GM19452 (cell line): Measurements from ENCODE around the gene PNPLA7.

Source experiments
- ATAC-seq: cut with Tn5 transposase; IDR thresholded peaks from one replicate; pipeline ENCODE4 v1.9.1; 2021; ENCODE audit not compliant: unreplicated experiment

Gene PNPLA7

DNA sequence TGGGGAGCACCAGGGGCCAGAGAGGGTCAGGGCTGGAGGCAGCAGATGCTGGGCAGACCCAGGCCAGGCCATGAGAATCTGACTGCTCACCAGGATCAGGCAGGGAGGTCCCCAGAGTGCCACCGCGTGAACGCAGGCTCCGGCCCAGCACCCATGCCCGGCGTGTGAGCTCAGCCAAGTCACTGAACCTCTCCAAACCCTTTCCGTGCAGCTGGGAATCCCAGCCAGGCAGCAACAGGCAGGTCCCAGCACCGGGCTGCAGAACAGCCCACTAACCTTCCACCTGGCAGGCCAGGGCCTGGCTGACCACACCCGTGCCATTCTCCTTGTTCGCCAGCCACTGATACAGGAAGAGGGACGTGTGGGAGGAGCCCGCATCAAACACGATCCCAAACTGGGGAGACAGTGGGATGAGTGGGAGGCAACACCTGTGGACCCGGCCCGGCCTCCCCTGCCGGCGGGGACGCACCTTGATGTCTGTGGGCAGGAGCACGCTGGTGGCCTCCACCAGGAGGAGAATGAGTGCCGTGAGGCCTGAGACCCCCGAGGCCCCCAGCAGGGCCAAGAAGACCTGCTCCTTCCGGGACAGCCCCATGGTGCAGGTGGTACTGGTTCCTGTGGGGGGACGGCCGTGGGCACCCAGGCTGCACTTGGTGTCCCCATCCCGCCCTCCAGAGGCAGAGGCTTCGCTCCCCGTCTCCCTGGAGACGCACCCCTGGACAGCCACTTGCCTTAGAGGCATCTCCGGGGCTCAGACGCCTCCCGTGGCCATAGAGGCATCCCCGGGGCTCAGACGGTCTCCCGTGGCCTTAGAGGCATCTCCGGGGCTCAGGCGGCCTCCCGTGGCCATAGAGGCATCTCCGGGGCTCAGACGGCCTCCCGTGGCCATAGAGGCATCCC lies 112.3 kb downstream of the PNPLA7 start:
- no peak for ATAC-seq

DNA sequence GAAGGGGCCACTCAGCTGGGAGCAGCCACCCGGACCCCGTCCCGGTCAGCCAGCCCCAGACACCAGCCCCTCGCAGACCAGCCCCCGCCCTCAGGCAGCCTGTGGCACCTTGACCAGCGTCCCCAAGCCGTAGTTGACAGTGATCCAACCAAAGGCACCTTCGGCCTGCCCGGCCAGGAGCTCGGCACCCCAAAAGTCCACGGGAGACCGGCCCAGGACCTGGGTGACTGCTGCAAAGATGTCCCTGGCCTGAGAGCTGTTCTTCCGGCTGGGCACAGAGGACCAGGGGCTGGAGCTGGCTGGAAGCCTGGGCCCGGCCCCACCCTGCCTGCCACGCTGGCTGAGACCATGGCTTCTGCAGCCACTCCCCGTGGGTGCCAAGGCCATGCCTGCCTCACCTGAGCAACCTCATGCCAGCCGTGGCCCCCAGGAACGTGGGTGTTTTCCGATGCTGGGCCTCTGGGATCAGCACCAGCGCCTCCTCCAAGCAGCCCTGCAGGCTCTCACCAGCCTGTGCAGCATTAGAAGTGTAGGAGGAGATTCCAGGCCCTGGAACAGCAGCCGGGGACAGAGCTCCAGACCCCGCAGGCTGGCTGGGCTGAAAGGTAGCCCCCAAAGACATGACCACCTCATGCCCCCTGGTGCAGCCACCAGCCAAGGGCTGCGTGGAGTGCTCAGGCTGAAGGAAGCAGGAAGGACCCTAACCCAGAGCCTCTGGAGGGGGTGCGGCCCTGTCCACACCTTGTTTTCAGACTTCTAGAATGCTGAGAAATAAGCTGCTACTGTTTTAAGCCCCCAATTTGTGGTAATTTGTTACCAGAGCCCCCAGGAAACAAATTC lies 113.2 kb downstream of the PNPLA7 start:
- no peak for ATAC-seq

DNA sequence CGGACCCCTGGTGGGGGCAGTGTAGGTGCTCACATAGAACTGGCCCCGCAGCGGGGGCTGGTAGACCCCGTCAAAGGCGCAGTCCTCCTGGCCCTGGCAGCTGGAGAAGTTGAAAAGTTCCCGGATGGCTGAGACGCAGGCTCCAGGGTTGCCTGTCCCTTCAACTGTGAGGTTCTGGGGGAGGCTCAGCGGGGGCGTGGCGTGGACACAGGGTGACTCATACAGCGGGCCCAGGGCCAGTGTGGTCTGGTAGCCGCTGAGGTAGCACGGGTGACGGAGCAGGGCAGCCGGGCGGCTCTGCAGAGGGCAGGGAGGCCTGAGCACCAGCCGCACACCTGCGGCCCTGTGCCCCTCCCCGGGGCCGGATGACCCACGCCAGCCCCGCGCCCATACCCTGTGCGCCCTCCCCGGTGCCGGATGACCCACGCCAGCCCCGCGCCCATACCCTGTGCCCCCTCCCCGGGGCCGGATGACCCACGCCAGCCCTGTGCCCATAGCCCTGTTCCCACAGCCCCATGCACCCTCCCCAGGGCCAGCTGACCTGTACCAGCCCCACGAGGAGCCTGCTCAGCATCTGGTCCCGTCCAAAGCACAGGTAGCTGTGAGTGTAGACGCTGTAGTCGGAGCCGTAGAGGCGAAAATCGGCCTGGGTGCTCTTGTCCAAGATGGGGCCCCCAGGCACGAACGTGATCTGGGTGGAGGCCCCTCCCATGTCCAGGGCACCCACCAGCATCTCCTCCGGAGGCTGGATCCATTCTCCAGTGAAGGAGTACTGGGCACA lies 114.0 kb downstream of the PNPLA7 start:
- no peak for ATAC-seq

DNA sequence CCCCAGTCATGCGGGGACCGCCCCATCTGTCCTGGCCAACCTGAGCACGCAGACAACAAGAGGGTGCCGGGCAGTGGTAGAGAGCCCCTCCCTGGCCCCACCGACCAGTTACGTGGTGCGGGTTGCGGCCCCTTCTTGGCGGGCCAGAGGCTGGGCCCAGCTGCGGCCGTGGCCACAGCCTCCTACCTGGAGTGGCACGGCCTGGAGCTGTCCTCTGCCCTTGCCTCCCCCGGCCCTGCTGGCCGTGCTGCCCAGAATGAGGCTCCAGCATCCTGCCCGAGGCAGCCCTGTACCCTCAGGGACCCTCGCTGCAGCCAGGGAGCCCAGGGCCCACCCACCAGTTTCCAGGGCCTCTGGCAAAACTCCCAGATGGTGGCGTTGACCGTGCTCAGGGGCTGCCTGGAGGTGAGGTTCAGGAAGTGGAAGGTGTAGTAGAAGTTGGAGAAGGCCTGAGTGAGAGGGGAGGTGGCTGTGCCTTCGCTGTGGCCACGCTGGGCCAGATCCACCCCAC lies 114.8 kb downstream of the PNPLA7 start:
- ATAC-seq = no peak

DNA sequence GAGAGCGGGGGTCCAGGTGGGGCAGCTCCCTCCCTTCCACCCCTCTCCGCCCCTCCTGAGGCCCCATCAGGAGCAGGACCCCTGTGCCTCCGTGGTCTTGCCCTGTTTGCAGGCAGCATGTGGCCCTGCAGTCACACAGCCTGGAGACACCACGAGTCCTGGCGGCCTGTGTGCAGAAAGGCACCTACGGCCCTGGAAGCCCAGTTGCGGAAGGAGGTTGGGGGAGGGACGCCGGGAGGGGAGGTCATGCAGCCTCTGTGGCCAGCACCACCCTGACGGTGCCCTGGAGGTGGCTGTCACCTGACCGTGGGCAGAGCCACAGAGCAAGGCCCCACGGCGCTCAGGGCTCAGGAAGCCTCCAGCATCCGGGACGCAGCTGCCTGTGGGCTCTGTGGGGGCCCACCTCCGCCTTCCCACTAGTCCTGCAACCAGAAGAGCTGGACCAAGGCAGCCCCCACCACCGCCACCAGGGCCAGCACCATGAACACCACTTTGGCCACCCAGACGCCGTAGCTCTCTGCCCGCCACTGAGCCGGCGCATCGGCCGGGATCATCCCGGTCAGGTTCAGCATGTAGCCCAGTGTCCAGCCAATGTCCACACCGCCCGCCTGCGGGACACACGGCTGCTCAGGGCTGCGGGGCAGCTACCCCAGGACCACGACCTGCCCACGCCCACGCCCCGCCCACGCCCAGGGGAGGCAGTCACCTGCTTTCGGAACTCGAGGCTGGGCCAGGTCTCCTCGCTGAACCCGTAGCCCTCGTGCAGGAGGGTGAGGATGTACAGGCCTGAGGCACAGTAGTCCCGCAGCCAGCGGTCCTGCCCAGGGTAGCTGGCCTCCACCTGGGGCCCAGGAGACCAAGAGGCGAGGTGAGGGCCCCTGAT lies 115.5 kb downstream of the PNPLA7 start:
- no peak for ATAC-seq

DNA sequence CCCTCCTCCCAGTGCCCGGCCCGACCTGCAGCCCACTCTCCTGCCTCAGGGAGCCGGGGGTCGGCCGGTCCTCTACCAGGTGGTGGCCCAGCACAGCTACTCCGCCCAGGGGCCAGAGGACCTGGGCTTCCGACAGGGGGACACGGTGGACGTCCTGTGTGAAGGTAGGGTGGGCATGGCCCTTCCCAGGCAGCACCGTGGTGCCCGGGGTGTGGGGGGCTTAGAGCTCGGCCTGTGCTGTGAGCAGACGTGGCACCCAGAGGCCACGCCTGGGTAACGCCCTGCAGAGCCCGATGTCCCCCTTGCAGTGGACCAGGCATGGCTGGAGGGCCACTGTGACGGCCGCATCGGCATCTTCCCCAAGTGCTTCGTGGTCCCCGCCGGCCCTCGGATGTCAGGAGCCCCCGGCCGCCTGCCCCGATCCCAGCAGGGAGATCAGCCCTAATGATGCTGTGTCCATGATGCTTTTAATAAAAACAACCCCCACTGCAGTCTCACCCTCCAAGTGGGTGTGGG lies 116.2 kb downstream of the PNPLA7 start:
- no peak for ATAC-seq

DNA sequence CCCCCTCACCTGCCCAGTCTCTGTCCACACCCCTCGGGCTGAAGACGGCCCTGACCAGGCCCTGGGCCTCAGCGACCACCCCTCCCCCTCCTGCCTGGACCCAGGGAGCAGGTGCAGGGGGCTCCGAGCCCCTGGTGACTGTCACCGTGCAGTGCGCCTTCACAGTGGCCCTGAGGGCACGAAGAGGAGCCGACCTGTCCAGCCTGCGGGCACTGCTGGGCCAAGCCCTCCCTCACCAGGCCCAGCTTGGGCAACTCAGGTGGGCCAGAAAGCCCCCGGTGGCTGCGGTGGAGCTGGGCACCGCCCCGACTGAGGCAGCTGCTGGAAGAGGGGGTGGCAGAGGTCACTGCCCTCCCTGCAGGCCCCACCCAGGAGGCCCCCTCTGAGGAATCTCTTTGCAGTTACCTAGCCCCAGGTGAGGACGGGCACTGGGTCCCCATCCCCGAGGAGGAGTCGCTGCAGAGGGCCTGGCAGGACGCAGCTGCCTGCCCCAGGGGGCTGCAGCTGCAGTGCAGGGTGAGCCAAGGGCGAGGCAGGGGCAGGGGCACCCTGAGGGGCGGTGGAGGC lies 116.8 kb downstream of the PNPLA7 start:
- no peak for ATAC-seq

DNA sequence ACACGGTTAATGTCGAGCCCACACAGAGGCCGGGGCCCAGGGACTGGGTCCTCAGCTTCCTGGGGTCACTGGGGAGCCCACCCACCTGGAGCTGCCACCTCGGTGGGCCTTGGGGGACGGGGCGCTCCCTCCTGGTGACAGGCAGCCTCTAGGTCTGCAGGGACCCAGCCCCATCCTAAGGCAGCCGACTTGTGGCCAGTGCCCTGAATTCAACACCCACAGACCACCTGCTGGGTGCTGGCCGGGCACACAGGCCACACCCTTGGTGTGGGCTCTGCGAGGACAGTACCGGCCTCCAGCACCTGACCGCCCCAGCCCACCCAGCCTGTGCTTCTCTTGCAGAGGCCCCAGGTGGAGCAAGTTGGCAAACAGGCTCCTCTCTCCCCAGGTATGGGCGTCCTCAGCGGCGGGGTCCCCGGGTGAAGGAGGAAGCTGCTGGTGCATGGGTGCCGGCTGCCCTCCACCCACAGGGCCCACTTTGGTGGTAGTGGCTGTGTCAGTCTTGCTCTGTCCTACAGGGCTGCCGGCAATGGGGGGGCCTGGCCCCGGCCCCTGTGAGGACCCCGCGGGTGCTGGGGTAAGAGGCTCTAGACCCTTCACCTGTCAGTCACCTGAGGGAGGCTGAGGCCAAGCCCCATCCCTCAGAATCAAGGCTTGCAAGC lies 117.4 kb downstream of the PNPLA7 start:
- no peak for ATAC-seq

DNA sequence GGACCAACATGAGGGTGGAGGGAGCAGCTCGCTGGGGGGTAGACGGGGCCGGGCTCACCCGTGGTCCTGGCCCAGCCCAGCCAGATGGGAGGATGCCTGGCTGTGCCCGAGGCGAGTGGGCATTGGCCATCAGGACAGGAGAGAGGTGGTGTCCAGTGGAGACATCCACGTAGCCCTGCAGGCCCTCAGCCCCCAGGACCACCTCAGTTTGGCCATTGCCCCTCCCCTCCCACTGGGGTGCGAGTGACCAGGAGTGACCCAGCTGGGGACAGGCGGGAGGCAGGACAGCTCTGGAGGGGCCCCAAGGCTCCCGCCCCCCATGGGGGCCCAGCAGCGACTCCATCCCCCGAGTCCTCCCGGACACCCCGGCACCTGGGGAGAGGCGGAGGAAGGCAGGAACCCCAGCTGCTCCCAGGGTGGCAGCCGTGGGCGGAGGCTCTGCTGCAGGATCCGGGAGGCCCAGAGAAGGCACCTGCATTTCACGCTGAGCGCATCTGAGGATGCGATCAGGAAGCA lies 118.7 kb downstream of the PNPLA7 start:
- ATAC-seq = no peak

DNA sequence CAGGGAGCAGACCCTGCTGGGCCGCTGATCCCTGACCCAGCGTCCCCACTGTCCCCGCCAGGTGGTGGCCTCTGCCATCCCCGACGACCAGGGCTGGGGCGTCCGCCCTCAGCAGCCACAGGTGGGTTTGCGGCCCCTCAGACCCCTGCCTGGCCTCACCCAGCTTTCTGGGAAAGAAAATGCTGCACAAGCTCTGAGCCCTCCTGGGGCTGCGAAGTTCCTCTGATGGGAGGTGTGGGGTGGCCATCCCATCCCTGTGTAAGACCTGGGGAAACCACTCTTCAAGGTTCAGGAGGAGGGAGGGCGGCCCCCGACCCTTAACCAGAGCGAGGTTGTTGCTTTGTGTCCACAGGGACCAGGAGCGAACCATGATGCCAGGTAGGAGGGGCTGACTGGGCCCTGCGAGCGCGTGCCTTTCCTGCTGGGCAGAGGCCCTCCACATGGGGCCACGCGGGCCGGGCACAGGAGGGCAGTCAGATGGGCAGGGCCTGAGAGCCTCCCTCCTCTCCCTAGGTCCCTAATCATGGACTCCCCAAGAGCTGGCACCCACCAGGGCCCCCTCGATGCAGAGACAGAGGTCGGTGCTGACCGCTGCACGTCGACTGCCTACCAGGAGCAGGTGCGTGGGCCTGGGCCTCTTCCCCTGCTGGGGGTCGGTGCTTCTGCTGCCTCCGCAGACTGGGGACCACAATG lies 119.3 kb downstream of the PNPLA7 start:
- ATAC-seq = no peak

DNA sequence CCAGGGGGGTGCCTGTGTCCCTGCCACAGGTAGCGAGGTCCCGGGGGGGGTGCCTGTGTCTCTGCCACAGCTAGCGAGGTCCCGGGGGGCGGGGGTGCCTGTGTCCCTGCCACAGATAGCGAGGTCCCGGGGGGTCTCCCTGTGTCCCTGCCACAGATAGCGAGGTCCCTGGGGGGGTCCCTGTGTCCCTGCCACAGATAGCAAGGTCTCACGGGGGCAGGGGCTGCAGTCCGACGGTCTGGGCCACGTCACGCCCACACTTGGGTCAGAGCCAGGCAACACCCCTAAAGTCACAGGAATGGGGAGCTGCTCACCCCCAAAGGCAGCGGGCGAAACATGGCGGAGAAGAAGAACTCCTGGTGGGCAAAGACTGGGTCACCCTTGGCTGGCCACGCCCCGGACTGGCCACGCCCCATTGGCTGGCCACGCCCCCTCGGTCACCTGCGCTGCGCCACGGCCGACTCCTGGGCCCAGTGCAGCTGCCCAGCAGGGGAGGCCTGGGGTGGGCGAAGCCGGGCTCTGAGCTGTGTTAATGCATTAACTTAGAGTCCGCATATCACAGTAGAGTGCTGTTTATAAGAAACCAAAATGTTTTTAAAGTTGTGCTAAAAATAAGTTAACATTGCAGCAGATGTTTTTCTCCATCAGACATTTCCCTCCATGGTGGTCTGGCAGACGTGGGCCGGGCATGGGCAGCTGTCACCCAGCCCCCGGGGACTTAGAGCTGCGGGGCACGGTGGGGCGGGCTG lies 120.1 kb downstream of the PNPLA7 start:
- ATAC-seq = no peak

DNA sequence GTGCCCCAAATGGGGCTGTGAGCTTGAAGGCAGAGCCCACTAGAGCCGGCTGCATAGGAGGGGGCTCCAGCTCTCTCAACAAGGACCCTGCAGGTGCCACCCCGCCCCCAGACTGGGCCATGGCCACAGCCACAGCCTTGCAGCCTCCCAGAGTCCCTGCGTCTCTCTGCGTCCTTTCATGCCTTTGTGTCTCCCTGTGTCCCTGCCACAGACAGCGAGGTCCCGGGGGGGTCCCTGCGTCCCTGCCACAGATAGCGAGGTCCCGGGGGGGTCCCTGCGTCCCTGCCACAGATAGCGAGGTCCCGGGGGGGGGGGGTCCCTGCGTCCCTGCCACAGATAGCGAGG lies 120.7 kb downstream of the PNPLA7 start:
- no peak for ATAC-seq

DNA sequence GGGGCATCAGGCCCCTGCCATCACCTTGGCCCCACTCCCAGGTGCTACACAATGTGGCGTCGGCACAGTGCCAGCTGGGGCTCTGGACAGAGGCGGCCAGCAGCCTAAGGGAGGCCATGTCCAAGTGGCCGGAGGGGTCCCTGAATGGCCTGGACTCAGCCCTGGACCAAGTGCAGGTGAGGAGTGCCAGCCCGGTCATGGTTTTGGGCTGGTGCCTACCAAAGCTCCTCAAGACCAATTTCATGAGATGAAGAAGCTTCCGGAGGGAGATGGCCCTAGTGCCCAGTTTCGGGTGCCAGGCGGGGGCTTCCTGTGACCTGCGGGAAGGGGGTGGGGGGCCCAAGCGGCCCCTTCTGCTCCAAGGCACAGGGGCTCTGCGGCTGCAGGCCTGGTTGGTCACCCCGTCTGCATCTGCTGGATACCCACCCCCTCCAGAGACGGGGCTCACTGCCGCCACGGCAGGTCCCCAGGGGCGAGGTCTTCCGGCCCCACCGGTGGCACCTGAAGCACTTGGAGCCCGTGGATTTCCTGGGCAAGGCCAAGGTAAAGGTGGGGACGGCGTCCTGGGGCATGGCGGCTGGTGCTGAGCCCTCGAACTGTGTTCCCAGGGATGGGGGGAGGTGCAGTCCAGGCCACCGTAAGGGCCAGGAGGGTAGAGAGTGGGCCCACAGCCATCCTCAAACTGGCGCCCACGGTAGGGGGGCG lies 121.2 kb downstream of the PNPLA7 start:
- ATAC-seq = no peak

DNA sequence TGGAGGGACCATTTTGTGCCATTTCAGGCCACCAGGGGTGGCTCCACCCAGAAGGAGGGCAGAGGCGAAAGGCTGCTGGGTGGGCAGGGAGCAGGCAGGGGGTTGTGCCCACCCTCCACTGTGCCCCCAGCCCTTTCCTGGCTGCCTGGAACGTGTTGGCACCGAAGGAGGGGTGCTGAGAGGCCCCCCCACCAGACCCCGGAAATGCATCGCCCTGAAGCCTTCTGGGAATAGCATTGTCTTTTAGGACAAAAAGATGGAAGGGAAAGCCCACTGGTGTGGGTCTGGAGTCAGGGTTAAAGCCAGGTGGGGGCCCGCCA lies 121.9 kb downstream of the PNPLA7 start:
- no peak for ATAC-seq

DNA sequence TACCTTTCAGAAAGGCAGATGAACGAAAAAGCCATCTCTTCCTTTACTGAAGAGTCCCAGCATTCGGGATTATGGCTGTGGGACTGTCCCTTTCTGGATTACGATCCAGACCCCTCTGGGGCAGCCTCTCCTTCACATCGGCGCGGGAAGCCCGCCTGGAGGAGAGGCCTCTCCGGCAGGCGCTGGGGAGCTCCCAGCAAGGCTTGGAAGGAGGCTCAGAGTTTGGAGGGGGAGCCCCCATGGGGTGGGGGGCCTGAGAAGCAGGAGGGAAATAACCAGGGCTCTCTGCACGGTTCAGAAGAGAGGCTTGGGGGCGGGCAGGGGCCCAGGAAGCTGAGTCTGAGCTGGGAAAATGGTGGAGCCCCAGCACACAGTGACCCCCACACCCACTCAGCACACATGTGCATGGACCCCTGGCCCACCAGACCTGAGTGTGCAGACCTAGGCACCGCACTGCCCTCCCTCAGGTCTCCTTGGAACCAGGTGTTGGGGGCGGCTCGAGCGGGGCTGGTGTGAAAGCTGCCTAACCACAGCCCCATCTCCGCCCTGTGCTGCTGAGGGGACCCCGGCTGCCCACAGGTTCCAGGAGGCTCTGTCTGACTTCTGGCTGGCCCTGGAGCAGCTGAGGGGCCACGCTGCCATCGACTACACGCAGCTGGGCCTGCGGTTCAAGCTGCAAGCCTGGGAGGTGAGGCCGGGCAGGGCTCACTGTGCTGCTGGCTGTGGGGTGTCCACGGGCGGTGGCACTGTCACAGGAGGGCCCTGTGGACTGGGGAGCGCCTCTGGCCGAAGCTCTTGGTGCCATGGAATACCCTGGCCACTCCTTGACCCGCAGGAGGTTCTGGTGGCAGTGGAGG lies 122.5 kb downstream of the PNPLA7 start:
- no peak for ATAC-seq

DNA sequence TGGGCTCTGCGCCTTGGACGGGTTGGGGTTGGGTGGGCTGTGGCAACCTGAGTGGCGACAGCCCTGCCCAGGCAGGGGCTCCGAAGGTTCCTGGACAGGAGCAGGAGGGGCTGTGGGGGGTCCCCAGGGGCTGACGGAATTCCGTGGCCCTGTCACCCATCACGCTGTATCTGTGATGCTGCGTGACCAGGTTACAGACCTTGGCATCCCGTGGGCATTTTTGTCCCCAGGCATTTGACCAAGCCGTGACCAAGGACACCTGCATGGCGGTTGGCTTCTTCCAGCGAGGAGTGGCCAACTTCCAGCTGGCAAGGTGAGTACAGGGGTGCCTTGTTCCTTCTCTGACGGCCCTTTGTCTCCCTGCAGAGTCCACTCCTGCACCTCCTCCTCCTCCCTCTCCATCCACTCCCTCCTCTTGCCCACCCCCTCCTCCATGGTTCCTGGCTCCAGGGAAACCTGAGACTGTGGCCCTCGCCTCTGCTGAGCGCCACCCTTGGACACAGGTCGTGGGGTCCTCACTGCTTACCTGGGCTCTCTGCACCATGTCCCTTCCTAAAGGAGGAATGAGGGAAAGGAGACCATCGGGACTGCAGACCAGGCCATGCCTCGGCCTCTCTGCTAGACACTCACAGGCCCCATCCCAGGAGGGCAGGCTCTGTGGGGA lies 124.1 kb downstream of the PNPLA7 start:
- no peak for ATAC-seq
